ENCODE measurements around the gene ATP5PD.

The ATP5PD gene

GRCh38 chr17:74994440-74994839 is 52.3 kb downstream of the ATP5PD start:
- DNase-seq (no peak), ATAC-seq (no peak)

DNA sequence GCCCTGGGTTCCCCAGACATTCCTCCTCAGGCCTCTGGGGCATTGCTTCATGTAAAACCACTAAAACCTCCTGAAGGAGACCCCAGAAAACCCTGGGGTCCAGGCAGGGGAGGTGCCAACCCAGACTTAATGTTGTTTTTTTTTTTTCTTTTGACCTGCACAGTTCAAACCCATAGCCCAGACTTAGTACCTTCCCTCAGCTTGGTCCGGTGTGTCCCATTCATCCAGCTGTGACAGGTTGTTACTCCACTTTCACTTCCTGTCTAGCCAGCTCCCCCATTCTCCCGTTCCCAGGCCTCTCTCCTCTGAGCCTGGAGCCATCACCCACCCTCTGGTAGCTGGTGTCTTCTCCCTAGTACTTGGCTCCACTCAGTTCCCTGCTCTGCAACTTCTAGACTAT is 54.5 kb downstream of the ATP5PD start:
- ATAC-seq (no peak), DNase-seq (no peak)

GRCh38 chr17:74990581-74991105 is 56.1 kb downstream of the ATP5PD start:
- no peak for DNase-seq
- ATAC-seq, result no peak
